PC-3 (cell line): ENCODE measurements around the gene USP48. TPM values are rescaled to one million over a fixed set of nuclear protein-coding genes. Genes with fewer than 3 reads are reported as not detected.

Experiments
- ATAC-seq: fragments of 200-7000 bp; cut with Tn5 transposase; 2 replicates; pipeline ENCODE4 v1.9.1; 2020; ENCODE audit warnings: mild to moderate bottlenecking, moderate library complexity
- BruUV-seq: library from RNA; stranded (reverse); fragments of 400-500 nt; replicated peaks from 2 replicates; lab custom pipeline; 2021; lab: Mats Ljungman, UMichigan
- CTCF ChIA-PET: fragments of 300-600 bp; sonication (Branson Sonifier 250); formaldehyde crosslinking; loops from one replicate; lab custom pipeline; 2022; ENCODE audit warnings: antibody characterized with exemption; lab: Charles Lee
- POLR2A ChIA-PET: fragments of 300-600 bp; sonication (Branson Sonifier 250); formaldehyde crosslinking; loops from one replicate; lab custom pipeline; 2022; ENCODE audit warnings: antibody characterized with exemption; ENCODE audit not compliant: unreplicated experiment; lab: Charles Lee
- DNase-seq: peaks from one replicate; pipeline ENCODE4 v3.0.0-alpha.2; 2015
- H2AFZ ChIP-seq: fragments of 300-600 bp; sonication (generic); 2 replicates; pipeline ENCODE4 v1.6.0; 2016; ENCODE audit warnings: antibody characterized with exemption, low read length
- H3F3A ChIP-seq: fragments of 300-600 bp; sonication (generic); one replicate; pipeline ENCODE4 v1.6.0; 2017; ENCODE audit warnings: antibody characterized with exemption, low read length, control low read depth, mild to moderate bottlenecking; ENCODE audit not compliant: unreplicated experiment
- H3K27ac ChIP-seq: fragments of 300-600 bp; sonication (generic); 2 replicates; pipeline ENCODE4 v1.5.1; 2016; ENCODE audit warnings: mild to moderate bottlenecking, low read length
- H3K27me3 ChIP-seq: fragments of 300-600 bp; sonication (generic); 2 replicates; pipeline ENCODE4 v1.6.1; 2016; ENCODE audit warnings: low read length, mixed read lengths
- H3K36me3 ChIP-seq: fragments of 300-600 bp; sonication (generic); 2 replicates; pipeline ENCODE4 v1.6.1; 2016; ENCODE audit warnings: low read depth, mixed run types, low read length, mixed read lengths
- H3K4me1 ChIP-seq: fragments of 300-600 bp; sonication (generic); 2 replicates; pipeline ENCODE4 v1.5.1; 2016; ENCODE audit warnings: low read length; ENCODE audit not compliant: insufficient read depth
- H3K4me2 ChIP-seq: fragments of 300-600 bp; sonication (generic); 2 replicates; pipeline ENCODE4 v1.6.0; 2016; ENCODE audit warnings: low read length
- H3K4me3 ChIP-seq: fragments of 300-600 bp; sonication (generic); 2 replicates; pipeline ENCODE4 v1.5.1; 2016; ENCODE audit warnings: mild to moderate bottlenecking, low read length, mixed read lengths
- H3K79me2 ChIP-seq: fragments of 300-600 bp; sonication (generic); 2 replicates; pipeline ENCODE4 v1.6.1; 2017; ENCODE audit warnings: low read length, mixed read lengths
- H3K9ac ChIP-seq: fragments of 300-600 bp; sonication (generic); 2 replicates; pipeline ENCODE4 v1.6.0; 2016; ENCODE audit warnings: mild to moderate bottlenecking, low read length
- H3K9me2 ChIP-seq: fragments of 300-600 bp; sonication (generic); replicated peaks from 2 replicates; pipeline ENCODE4 v1.6.1; 2016; ENCODE audit warnings: mixed run types, low read length, mixed read lengths
- H3K9me3 ChIP-seq: fragments of 300-600 bp; sonication (generic); 2 replicates; pipeline ENCODE4 v1.6.1; 2016; ENCODE audit warnings: low read length, mixed read lengths
- H4K20me1 ChIP-seq: fragments of 300-600 bp; sonication (generic); 2 replicates; pipeline ENCODE4 v1.6.1; 2016; ENCODE audit warnings: low read length, mixed read lengths
- EZH2 ChIP-seq: fragments of 300-600 bp; sonication (generic); IDR thresholded peaks from one replicate; pipeline ENCODE4 v1.6.1; 2017; ENCODE audit warnings: antibody characterized with exemption, mild to moderate bottlenecking, low read length; ENCODE audit not compliant: unreplicated experiment
- EZH2phosphoT487 ChIP-seq: fragments of 300-600 bp; sonication (generic); IDR thresholded peaks from 2 replicates; pipeline ENCODE4 v1.6.1; 2018; ENCODE audit warnings: mild to moderate bottlenecking, antibody characterized with exemption, low read length, borderline replicate concordance
- intact Hi-C: fragments of 100-400 bp; cut with micrococcal nuclease; formaldehyde crosslinking; loops from 2 replicates; pipeline ENCODE4 v1.9.0; 2023
- total RNA-seq: library from RNA; depleted of rRNA; stranded (reverse); fragments of >200 nt; gene quantifications from 2 replicates; pipeline ENCODE4 v1.2.3, GENCODE V29; 2014
- TF ChIP-seq, protein P1 (sequence below): fragments of 300-600 bp; sonication (generic); conservative IDR thresholded peaks from 2 replicates; pipeline ENCODE4 v1.5.1; 2017; ENCODE audit warnings: antibody characterized with exemption, low read depth, mild to moderate bottlenecking, low read length

The USP48 gene
- total RNA-seq, 1 experiment from 2014 or later = 33.3 TPM

DNA sequence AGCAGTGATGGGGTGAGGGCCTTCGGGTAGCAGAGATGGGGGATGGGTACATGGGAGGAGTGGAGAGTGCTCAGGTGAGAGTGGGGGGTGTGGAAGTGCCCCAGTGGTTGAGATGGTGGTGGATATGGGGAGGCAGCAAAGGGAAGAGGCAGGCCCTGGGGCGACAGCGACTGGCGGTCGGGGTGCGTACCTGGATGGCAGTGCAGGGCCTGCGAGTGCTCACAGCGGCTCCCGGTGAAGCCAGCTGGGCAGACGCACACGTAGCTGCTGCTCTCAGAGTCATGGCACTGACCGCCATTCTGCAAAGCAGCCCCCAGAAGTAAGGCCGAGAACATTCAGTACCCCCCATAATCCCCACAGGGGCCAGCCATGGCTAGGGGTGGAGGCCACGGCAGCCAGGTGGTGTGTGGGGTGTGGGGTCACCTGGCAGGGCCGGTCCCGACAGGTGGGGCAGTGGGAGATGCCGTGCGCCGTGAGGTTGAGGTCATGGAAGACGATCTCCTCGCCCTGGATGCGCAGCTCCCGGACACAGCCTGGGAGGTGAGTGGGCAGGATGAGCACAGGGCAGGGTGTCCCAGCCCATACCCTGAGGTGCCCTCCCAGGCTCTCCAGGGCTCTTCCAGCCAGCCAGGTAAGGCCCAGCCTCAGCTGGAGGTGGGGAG, 48.0 kb upstream of the USP48 start:
- TF ChIP-seq, protein P1, sequence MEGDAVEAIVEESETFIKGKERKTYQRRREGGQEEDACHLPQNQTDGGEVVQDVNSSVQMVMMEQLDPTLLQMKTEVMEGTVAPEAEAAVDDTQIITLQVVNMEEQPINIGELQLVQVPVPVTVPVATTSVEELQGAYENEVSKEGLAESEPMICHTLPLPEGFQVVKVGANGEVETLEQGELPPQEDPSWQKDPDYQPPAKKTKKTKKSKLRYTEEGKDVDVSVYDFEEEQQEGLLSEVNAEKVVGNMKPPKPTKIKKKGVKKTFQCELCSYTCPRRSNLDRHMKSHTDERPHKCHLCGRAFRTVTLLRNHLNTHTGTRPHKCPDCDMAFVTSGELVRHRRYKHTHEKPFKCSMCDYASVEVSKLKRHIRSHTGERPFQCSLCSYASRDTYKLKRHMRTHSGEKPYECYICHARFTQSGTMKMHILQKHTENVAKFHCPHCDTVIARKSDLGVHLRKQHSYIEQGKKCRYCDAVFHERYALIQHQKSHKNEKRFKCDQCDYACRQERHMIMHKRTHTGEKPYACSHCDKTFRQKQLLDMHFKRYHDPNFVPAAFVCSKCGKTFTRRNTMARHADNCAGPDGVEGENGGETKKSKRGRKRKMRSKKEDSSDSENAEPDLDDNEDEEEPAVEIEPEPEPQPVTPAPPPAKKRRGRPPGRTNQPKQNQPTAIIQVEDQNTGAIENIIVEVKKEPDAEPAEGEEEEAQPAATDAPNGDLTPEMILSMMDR = no peak
- no peak for TF ChIP-seq EZH2phosphoT487
- TF ChIP-seq EZH2 = no peak
- no peaks in the 10 kb centered on the region for H3K27me3 ChIP-seq
- DNase-seq (no peak), ATAC-seq (no peak; the same call in 1 of the 2 replicates)
- POLR2A ChIA-PET = no interaction called here
- H3K4me3 ChIP-seq = no peak overlapping the region
- H3K27ac ChIP-seq = no peak overlapping the region
- H2AFZ ChIP-seq = no peak overlapping the region
- H3K4me1 ChIP-seq = no peaks in the 10 kb centered on the region
- H3K9ac ChIP-seq = no peak overlapping the region
- H3K9me3 ChIP-seq = no peaks in the 10 kb centered on the region
- no peaks in the 10 kb centered on the region for H4K20me1 ChIP-seq
- no TSS peak for BruUV-seq
- intact Hi-C loops = no loop called here
- H3K36me3 ChIP-seq = peaks cover 23% of the 10 kb centered on the region
- no peak overlapping the region for H3K4me2 ChIP-seq
- no peaks in the 10 kb centered on the region for H3K79me2 ChIP-seq
- CTCF ChIA-PET = no interaction called here
- no peaks in the 10 kb centered on the region for H3K9me2 ChIP-seq
- H3F3A ChIP-seq = no peaks in the 10 kb centered on the region

DNA sequence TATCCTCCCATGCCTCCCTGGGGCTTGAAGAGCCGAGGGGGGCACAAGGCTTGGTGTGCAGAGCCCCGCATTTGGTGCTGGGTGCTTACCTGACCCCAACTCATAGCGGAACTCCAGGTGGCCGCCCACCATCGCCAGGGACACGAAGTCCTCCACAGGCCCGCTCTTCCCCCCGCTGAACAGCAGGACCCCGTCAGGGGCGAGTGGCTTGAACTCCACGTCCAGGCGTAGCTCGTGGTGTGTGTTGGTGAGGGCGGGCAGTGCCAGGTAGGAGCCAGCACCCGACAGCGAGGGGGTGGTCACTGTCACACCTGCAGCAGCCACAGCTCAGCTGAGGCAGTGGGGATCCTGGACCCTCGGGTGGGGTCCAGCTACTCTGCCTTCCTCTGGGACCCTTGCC, 46.3 kb upstream of the USP48 start:
- POLR2A ChIA-PET = no interaction called here
- ATAC-seq = no peak

More for the DNA sequence above, 46.3 kb upstream of the USP48 start:
- Histone ChIP-seq H3K9me2 (no peaks in the 10 kb centered on the region), H3K36me3 (peaks cover 11% of the 10 kb centered on the region), H3K4me3 (no peak overlapping the region), H3K9me3 (no peaks in the 10 kb centered on the region), H3K79me2 (no peaks in the 10 kb centered on the region), H3K4me2 (no peak overlapping the region), H3K4me1 (no peaks in the 10 kb centered on the region), H3K27ac (no peak overlapping the region), H4K20me1 (no peaks in the 10 kb centered on the region), H3K9ac (no peak overlapping the region), H2AFZ (no peak overlapping the region), H3F3A (no peaks in the 10 kb centered on the region), H3K27me3 (no peaks in the 10 kb centered on the region)
- no peak for DNase-seq
- BruUV-seq = no TSS peak
- TF ChIP-seq EZH2phosphoT487 (no peak), EZH2 (no peak)
- TF ChIP-seq, protein P1 = no peak
- CTCF ChIA-PET = no interaction called here
- intact Hi-C loops = no loop called here
